ENCODE measurements around the gene LRRC30.

Gene LRRC30

DNA sequence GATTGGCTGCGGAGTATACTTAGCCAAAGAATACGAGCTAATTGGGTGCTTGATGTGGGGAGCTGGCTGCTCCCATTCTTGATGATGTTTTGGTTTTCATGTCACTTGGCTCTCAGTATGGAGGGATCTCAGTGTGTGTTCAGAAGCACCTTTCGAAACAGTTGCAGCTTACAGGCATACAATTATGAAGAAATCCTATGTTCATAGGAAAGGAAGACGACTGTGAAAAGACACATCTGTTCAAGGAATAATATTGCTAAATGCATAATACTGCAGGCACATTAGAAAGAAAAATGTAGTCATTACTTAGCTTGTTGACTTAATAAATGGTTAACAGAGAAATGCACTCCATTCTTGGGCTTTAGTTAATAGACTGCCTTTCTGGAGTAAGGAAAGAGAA is 4.1 kb downstream of the LRRC30 start:
- intact Hi-C loops (cut with DNase I) = no loop called here
- DNase-seq = no peak

DNA sequence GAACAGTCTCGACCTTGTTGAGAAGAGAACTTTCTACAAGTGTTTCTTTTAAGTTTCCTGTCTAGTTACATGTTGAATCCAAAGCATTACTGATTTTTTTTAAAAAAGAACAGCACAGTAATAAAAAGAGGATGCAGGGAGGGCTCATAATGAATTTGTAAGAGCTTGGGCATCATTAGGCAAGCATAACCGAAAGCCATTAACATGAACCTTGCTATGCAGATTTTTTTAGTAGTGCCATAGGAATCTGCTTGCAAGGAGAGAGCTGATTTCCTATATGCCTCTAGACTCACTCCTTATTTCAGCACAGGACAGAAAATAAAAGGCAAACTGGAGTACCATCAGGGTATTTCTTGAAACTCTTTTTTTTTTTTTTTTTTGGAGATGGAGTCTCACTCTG is 5.2 kb downstream of the LRRC30 start:
- no peak for DNase-seq
- intact Hi-C loops (cut with DNase I) = no loop called here

DNA sequence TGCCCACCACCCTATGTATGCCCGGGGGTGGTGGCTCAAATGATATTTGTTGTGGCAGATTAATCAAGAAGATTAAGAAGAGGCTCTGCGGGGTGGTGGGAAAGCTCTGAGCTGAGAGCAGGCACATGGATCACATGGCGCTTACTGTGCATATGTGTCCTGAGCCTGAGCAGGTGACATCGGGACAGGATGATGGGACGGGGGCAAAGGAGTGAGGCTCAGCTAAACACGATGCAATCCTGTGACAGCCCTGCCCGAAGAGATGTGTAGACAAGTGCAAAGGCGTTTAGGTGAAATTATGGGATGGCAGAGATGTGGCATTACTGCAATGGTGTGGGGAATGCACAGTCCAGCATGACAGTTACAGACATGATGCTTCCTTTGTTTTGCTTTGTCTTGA is 6.0 kb downstream of the LRRC30 start:
- intact Hi-C loops (cut with DNase I) = no loop called here
- DNase-seq = no peak

DNA sequence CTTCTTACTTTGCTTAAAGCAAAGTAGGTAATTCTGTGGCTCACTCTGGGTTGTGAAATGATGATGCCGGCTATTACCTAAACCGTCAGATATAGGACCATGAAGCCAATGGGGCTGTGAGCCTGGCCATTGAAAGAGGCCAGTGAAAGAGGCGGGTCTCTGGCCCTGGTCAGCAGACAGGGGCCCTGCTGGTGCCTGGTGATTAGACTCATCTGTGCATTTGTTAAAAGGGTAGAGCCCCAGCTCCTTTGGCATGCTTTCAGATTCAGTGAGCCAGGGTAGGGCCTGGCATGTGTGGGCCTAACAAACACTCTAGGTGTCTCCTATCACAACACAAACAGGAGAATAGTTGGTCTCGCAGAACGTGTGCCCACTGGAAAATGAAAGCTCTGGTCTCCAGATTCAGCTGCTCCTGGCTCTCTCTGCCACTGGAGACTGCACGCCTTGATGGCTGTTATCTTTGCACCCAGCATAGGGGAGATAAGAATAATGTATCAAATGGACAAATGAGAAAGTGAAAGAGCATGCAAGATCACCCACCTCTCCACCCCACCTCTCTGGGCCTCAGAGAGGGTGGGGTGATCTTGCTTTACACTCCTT is 6.9 kb downstream of the LRRC30 start:
- DNase-seq = no peak
- intact Hi-C loops (cut with DNase I) = no loop called here

DNA sequence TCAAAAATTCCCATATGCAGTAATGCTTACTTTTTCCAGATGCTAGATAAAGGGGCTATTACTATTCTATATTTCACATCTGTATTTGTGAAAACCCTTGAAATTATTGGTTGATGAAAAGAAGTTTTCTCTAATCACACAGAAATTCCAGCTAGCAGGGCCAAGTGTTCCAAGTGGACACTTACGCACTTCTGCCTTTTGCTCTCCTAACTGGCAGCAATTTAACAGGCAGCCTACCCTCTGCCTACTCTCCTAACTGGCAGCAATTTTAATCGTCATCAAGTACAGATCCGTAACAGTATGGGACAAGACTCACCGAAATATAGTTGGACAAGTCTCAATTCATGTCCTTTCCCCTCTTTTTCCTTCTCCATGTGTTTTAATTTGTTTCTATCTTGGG is 12.0 kb downstream of the LRRC30 start:
- no peak for DNase-seq
- intact Hi-C loops (cut with DNase I) = no loop called here

DNA sequence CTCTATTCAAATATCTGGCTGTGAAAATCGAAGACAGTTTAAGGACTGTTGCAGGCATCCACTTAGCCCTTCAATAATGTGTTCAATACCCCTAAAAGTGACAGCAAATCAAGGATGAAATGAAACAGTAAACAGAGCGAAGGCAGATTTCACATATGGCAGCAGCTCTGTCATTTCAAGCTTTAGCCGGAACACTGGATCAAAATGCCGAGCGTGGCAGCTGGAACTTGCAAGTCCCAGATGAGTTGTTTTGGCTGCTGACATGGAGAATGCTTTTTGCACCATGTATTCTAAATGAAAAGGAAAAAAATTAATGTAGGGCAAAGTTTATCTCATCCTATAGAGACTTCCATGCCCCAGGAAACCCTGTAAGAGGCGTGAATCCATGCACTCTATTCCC is 18.0 kb downstream of the LRRC30 start:
- intact Hi-C loops (cut with DNase I) = no loop called here
- DNase-seq = no peak

DNA sequence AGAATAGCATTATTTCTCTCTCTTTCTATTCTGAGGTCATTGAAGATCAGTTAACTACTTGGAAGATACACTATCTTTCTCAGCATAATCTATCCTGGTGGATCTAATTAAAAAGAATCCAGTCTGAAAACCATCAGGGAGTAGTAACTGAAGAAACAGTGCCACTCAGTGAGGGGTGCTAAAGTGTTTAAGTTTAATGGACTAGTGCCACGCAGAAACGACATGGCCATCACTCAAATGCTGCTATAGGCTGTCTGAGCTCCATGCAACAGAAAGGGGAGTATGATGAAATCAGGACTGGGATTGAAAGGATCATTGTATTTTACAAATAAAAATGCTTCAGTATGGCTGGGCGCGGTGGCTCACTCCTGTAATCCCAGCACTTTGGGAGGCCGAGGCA is 23.3 kb downstream of the LRRC30 start:
- intact Hi-C loops (cut with DNase I) = no loop called here
- no peak for DNase-seq

DNA sequence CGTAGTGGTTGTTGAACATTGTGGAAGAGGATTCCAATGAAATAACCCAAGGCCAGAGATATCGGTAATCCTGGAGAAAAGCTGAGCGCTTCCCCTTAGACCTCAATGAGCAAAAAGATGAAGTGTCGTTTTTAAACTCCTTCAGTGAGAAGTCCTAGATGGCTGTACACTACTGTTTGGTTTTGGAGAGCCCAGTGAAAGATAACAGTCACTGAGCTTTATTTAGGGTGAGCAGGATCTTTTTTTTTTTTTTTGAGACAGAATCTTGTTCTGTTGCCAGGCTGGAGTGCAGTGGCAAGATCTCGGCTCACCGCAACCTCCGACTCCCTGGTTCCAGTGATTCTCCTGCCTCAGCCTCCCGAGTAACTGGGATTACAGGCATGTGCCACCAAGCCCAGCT is 24.2 kb downstream of the LRRC30 start:
- DNase-seq = no peak
- intact Hi-C loops (cut with DNase I) = no loop called here

DNA sequence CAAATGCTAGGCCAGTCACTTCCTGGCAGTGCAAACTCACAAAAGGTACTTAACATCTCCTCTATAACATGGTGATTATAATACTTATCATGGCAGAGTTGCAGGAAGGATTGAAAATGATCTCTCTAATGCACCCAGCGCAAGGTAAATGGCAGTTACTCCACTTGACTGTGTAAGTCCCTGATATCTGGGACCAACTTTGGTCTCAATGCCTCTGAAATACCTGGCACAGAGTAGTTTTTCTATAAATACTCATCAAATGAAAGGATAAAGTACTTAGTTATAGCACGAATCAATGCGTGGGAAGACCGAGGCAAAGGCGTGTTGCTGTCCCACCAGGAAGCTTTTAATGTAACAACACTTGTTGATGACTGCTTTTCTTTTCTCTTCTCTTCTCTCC is 24.8 kb downstream of the LRRC30 start:
- DNase-seq = no peak
- intact Hi-C loops (cut with DNase I) = no loop called here

DNA sequence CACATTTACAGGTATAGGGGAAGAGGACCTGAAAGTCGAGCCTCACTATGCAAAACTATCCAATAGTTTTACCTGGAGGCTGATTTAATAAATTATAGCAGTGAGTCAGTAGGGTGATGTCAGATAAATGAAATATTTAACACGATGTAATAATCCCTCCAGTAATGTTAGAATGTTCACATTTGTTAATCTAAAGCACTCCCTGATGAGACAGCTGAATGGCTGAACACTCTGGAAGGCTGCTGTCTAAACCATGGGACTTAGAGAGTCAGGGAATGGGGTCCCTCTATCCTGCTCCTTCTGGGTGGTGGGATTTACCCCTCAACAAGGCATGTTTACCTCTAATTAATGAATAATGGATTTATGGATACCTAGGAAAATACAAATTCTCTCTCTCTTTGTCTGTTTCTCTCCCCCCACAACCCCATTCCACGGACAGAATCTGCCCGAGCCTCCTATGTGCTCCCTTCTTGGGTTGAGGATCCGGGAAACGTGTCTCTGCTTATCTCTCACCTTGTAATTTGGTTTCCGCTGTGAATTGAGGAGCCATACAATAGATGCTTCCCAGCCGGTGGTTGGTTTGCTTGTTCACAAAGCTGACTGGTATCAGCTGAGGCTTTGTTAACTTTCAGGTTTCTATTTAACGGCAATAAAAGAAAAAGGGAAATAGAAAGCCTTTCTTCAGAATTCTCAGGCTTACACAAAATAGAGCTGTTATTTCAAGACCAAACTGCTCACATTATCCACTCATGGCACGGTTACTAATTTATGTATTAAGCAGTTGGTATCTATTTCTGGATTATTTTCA is 25.9 kb downstream of the LRRC30 start:
- intact Hi-C loops (cut with DNase I) = no loop called here
- DNase-seq = no peak

DNA sequence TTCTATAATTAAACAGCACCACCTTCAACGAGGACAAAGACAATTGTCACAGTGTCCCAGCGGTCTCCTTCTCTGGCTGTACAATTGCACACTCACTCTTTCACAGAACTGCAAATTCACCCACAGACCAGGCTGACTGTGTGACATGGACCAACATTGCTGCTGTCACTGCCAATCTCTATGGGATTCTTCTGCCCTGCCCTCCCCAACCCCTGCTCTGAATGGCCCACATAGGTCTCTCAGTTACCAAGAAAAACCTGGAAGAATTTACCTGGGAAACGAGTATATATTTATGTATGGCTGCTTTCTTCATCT is 26.5 kb downstream of the LRRC30 start:
- intact Hi-C loops (cut with DNase I) = no loop called here
- no peak for DNase-seq

DNA sequence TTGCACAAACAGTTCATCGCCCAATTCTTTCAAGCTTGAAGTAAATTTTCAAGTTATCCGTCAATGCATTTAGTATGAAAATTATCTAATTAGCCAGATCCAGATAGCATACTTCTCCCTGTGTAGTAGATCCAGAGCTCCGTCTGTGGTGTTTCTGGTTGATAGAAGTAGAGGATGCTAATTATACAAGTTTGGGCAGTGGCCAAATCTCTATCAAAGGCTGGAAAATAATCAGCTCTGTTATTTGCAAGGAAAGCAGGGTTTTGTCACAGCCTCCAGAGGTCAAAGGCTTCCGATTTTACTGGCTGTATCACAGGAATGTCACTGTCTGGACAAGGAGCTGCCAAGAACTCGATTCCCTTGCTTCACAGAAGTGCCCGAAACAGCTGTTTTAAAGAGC is 28.6 kb downstream of the LRRC30 start:
- intact Hi-C loops (cut with DNase I) = no loop called here
- peak in 1 of 42 donors; percentile 13 for DNase-seq

DNA sequence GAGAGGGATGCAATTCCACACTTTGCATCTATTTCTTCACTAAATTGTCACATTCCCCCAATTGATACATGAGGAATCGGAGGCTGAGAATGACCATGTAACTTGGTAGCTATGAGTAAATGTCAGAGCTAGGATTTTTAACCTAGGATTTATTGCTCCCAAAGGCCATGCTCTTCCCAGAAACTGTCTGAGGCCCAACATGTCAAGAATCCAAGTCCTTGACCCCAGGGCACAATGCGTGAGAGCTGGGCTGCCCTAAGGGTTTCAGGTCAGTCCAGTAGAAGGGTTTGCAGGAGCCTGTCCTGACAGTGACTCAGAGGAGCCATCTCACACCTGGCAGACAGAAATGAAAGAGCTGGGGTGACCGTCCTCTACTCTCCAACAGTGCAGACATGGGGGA is 30.3 kb downstream of the LRRC30 start:
- intact Hi-C loops (cut with DNase I) = no loop called here
- DNase-seq = no peak

DNA sequence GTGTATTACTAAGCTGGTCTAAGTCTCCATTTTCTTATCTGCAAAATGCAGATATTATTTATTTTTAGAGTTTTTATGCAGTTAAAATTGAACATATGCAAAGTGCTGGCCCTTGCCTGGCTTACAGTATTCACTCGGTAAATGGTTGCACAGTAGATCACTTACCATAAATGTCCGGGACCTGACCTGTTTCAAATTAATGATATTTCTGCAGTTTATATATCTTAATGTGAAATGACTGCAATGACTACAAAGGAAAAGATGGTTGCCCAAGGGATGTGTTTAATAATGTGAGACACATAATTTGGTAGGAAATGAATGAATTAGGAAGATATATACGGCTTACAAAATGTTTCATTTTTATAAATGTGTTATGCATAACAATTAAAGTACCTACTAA is 37.1 kb downstream of the LRRC30 start:
- no peak for DNase-seq
- intact Hi-C loops (cut with DNase I) = no loop called here

DNA sequence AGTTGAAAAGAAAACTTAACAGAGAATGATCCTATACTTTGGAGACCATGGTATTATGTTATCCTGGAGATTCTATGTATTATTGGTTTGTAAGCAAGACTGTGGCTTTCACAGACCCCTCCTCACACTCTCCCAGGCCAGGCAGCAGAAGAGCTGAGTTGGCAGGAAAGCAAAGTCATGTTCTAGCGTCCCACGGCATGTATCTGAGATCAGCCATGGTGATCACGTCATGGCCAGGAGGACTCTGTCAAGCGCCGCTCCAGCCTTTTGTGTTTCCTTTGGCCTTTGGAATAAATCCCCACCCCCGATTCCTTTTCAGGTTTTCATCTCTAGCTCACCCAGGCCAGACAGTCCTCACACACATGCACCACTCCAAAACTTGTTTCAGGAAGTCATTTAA is 39.1 kb downstream of the LRRC30 start:
- DNase-seq = no peak
- intact Hi-C loops (cut with DNase I) = loop anchor here (5.0 kb wide), 1 partner anchor 1212 kb away; no protein-coding TSS in a partner anchor

DNA sequence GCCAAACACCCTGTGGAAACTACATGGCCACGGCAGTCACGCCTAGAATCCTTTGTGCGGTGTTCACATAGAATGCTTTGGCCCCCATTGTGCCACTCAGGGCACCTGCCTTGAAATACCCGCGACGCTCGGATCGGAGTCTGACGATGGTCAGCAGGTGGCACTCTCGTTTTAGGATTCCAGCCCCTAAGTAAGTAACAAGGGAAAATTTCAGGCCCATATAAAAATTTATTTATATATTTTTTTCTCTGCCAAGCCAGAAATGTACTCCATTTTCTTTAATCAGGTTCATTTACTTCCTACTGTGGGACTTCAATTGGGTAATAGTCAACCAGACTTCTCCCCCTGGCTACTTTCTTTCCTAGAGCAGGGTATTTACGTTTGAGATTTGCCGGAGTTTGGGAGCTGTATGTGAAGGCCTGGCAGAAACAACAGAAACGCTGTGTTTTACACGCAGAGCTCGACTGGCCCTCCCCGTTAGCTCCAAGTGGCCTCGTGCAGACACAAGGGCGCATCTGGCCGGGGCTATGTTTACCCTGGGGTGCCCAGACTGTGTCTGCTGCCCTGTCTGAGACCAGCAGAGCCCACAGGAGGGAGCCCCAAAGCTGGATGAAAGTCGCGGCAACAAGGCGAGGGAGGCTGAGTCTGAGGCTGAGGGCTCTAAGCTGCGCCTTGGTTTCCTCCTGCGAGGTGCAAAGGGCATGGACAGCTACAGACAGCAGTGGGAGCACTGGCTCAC is 41.6 kb downstream of the LRRC30 start:
- intact Hi-C loops (cut with DNase I) = loop anchor here (2.0 to 5.0 kb wide), 2 partner anchors 294 to 1210 kb away; partner anchors contain the start of gene PTPRM
- peak; percentile 64 to 90 (median 78) for DNase-seq

DNA sequence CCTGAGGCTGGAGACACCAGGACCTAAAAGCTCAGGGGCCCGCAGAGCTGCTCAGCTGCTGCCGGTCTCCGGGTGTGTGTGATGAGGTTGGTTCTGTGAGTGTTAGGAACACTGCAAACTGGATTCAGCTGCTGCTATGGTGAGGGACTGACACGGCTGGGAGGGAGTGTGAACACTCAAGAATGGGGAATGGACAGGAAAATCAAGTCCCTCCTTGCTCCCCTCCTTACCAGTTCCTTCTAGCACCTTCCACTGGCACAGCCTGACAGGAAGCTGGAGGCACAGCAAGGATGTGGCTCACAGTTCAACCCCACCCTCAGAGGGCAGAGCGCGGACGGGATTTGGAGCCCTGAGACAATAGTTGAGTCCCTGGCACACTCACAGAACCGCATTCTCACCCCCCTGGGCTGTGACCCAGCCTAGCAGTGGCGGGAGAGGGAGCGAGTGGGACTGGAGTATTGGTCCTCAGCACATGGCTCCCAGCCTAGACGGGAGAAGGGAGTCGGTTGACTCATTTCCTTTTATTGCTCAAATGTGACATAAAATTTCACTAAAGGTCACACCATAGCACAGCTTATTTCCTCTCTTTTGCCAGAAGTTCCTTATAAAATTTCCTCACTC is 42.5 kb downstream of the LRRC30 start:
- peak in 22 of 42 donors; percentile 2 to 52 (median 16) for DNase-seq

DNA sequence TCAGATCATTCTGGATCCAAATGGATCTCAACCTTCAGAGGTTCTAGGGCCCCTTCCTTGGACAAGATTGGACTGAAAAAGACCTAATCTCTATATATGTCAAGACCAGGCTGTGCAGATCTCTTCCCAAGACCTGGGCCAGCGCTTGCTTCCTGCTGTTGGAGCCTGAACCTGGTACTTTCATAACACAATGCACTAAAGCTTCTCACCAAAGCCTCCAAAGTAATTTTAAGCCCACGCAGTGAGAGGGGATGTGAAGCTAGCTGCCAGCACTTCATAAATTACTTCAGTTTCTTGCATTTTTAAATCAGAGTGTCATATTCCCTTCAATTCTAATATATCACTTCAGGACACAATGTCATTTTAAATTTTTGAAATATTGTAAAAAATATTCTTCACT is 50.7 kb downstream of the LRRC30 start:
- DNase-seq = peak in 21 of 42 donors; percentile 7 to 60 (median 25)
- intact Hi-C loops (cut with DNase I) = no loop called here

More for the DNA sequence above, 42.5 kb downstream of the LRRC30 start:
- intact Hi-C loops (cut with DNase I) = loop anchor here (2.0 to 5.0 kb wide), 2 partner anchors 293 to 1209 kb away; partner anchors contain the start of gene PTPRM

Data from head of caudate nucleus (tissue), 42 donors.